GM19351 (cell line): Measurements from ENCODE around the gene BABAM1.

Experiments
- ATAC-seq: cut with Tn5 transposase; IDR thresholded peaks from one replicate; pipeline ENCODE4 v1.9.1; 2021; ENCODE audit warnings: mild to moderate bottlenecking, moderate library complexity; ENCODE audit not compliant: unreplicated experiment

The BABAM1 gene

GRCh38 chr19:17302391-17303166 lies 35.3 kb downstream of the BABAM1 start:
- no peak for ATAC-seq

DNA sequence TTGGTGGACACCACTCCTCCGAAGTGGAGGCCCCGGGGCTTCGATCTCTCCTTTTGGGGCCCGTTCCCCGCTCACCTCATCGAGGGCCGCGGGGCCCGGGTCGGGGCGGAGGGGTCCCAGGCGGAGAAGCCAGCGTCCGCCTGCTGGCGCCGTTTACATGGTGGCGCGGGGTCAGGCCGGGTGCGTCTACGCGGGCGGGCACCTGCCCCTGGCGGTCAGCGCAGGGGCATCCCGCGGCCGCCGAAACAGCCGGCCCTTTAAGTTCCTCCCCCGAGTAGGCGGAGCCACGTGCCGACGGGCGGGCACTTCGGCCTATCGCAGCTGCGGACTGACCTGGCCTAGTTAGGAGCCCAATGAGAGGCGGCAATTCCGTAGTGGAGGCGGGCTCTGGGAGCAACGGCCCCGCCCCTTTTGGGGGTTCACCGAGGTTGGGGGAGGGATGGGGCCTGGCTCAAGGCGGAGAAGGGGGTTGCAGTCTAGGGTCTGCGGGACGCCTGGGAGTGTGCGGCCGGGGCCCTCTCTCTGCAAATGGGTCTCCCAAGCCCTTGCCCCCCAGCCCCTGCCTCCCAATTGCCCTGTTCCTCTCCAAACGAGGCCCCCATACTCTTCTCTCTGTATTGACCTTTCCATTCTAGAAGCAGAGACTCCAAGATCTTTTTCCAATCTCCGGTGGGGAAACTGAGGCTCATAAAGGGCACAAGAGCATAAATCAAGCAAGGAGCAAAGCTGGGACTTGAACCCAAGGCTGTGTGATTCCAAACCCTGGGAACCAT lies 36.1 kb downstream of the BABAM1 start, which contains the start of gene ABHD8:
Gene ABHD8 (minus strand): TSS at position 259 of the 773 bp plus-strand sequence. CDS start 1,809 bp downstream, outside the sequence.
- ATAC-seq = peak; percentile 70

- no peak for ATAC-seq
Measured at GRCh38 chr19:17303940-17304267, 36.7 kb downstream of the BABAM1 start.

DNA sequence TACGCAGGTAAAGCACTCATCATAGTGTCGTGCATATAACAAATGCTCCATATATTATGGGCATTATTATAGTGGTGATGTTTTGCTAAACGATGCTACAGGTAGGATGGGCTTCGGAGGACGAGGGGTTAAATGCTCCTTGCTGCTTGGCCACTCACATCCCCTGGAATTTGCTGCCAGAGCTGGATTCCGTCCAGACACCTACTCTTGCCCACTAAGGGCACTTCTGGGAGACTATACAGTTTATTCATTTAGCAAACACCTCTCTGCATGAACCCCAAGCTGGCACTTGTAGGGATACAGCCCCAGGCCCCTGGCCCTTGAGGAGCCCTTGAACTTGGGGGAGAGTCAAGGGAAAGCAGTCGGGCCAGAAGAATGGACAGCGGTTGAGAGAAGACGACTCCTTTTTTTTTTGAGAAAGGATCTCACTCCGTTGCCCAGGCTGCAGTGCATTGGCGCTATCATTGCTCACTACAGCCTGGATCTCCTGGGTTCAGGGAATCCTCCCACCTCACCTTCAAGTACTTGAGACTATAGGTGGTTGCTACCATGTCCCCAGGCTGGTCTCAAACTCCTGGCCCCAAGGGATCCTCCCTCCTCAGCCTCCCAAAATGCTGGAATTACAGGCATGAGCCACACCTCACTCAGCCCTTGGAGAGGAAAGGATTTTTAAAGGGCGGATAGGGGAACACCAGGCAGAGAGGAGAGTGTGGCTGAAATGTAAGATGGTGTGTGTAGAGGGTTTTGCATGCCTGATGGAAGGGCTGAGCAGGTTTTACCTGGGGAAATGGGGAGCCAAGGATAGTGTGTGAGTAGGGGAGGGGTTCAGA lies 37.4 kb downstream of the BABAM1 start:
- ATAC-seq = no peak

- no peak for ATAC-seq
Measured at GRCh38 chr19:17305216-17305516, 37.9 kb downstream of the BABAM1 start.

- peak; percentile 58 for ATAC-seq
Measured at GRCh38 chr19:17305517-17306284, 38.5 kb downstream of the BABAM1 start, which contains the start of gene MRPL34. Gene MRPL34, plus strand, starts transcription at chr19:17305872. Its CDS starts 21 bp downstream, at chr19:17305893.

GRCh38 chr19:17306285-17306714 lies 39.1 kb downstream of the BABAM1 start:
- ATAC-seq = no peak

- ATAC-seq = no peak
Measured at GRCh38 chr19:17307876-17308377, 40.7 kb downstream of the BABAM1 start.

DNA sequence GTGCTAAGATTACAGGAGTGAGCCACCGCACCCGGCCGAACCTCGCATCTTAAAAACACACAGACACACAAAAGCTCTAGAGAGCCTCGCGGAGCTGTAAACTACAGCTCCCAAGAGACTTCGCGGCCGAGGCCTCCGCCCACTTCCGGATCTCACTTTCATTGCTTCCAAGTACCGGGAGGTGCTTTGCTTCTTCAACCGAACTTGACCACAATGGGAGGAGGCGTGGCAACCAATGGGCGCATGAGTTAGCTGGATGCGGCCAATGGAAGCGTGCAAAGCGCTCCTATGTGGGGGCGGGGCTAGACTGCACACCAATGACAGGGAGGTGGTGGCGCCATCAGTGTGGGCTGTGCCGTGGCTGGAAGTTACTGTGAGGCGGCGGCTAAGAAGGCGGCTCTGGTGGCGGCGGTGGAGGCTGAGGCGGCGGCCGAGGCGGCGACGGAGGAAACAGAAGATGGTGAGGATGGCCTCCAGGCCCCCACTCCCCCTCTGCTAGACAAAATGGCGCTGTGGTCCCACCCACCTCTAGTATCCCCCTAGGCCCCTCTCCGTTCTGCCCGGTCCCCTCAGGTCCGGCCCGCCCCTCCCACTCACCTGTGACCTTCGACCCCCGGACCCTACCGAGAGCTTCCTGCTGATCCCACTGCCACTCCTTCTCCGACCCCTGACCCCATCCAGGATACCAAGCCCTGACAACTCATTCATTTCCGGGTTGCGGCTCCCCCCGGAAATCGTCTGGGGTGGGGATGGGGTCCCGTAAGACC lies 42.1 kb downstream of the BABAM1 start, which contains the start of gene DDA1:
Gene DDA1 (plus strand): TSS at position 366 of the 767 bp plus-strand sequence. CDS start 92 bp downstream, at position 458.
- ATAC-seq = peak; percentile 62

GRCh38 chr19:17309965-17310461 lies 42.8 kb downstream of the BABAM1 start:
- ATAC-seq = no peak

DNA sequence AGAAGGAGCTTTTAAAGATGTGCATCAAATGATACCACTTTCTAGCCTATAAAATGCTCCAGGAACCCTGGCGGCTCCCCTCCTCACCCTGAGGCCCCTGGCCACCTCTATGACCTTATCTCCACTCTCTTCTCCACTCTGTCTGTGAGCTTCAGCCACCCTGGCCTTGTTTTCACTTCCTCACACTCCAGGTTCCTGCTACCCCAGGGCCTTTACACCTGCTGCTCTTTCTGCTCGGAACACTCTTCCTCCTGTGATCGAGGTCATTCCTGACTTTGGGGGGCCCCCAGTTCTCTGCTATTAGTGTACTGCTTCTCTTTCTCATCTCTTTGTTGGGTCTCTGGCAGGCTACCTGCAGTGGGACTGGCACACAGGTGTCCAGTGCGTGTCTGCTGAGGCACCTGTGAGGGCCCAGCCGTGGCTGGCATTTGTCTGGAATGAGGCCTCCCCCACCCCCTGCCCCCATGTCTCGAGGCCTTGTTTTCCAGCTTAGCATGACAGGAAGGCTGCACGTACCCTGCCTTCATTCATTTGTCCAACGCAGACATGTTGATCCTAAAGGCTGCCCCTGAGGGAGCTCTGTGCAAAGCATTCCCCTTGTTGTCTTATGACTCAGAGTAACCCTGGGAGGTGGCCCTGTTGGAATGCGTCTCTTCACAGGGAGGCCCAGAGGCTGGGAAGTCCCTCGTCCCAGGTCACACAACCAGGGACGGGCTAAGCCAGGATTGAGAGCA lies 44.4 kb downstream of the BABAM1 start:
- no peak for ATAC-seq

DNA sequence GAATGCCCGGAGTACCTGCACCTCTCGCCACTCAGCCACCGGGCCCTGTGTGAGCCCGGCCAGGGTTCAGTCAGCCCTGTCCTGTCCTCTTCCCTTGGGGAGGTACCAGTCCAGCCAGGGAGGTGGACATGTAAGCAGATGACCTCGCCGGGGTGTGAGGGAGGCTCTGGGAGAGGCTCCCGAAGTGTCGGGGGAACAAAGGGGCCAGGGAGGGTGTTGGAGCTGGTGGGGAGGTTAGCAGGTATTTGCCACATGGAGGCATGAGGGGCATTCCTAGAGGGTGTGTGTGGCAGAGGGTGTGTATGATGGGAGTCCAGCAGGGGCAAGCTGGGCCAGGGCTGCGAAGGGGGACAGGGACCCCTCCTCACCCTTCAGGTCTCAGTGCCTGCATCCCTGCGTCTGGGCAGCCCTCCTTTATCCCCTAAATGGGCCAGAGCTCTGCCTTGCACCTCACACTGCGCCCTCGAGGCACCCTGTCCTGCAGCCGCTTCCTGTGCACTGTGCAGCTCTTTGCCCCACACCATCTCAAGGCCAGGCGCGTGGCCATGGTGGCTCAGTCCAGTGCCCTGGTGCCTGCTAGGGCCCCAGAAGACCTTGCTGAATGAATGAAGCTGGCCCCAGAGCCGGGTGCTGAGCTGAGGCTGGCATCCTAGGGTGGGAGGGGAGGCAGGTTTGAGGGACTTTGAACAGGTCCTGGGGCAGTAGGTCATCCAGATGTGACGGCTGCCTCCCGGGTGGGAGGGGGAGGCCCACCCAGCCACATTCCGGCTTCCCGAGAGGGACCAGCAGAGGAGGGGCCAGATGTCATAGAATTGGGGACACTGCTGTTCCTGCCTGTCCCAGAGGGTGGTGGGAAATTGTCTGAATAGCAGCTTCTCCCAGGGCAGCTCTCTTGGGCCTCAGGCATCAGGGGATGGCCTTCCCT lies 45.2 kb downstream of the BABAM1 start:
- no peak for ATAC-seq

DNA sequence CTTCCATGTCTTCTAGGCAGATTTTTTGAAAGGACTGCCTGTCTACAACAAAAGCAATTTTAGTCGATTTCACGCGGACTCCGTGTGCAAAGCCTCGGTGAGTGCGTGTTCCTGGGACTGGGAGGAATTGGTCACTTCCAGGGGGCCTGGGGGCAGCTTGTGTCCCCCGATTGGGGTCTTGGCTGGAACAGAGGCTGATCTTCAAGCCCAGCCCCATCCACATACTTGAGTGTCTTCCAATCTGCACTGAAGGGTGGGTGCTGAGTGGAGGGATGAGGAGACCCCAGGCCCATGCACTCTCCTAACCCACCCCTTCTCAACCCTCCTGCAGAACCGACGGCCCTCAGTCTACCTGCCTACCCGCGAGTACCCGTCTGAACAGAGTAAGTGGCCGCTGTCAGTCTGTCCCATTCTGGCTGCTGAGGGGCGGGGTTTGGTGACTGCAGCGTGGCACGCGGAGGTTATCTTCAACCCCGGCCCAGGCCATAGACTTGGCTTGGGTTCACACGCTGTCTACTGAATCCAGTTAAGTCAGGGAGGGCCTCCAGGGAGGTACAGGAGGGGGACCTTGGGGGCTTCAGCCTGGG lies 46.9 kb downstream of the BABAM1 start:
- no peak for ATAC-seq

- no peak for ATAC-seq
Measured at GRCh38 chr19:17318966-17319365, 51.7 kb downstream of the BABAM1 start.

GRCh38 chr19:17319473-17320238 lies 52.4 kb downstream of the BABAM1 start:
- ATAC-seq = no peak

- ATAC-seq = no peak
Measured at GRCh38 chr19:17320435-17320834, 53.2 kb downstream of the BABAM1 start.
